SJSA1 (cell line): ENCODE data around the gene RNF145. TPM values are rescaled to one million over a fixed set of nuclear protein-coding genes. Genes with fewer than 3 reads are reported as not detected.
A peak's percentile ranks its signal among the peaks of the same experiment; 100 is the strongest.

Experiments
- DNase-seq, 2 experiments: peaks; one replicate each; pipeline ENCODE4 v3.0.0-alpha.2; 2015 to 2020; ENCODE audit warnings: low spot score in 2 of 2, low read depth in 1 of 2
- H3K27ac ChIP-seq: fragments of 250-450 bp; sonication (Bioruptor Pico); 2 replicates; pipeline ENCODE4 v1.5.1; 2020; ENCODE audit warnings: mild to moderate bottlenecking, moderate library complexity
- H3K27me3 ChIP-seq: fragments of 250-450 bp; sonication (Bioruptor Pico); replicated peaks from 2 replicates; pipeline ENCODE4 v1.5.1; 2020; ENCODE audit warnings: mild to moderate bottlenecking, moderate library complexity
- H3K36me3 ChIP-seq: fragments of 250-450 bp; sonication (Bioruptor Pico); 2 replicates; pipeline ENCODE4 v1.5.1; 2020; ENCODE audit warnings: mild to moderate bottlenecking
- H3K4me1 ChIP-seq: fragments of 250-450 bp; sonication (Bioruptor Pico); replicated peaks from 2 replicates; pipeline ENCODE4 v1.6.1; 2021; ENCODE audit warnings: mild to moderate bottlenecking
- H3K4me3 ChIP-seq: fragments of 250-450 bp; sonication (Bioruptor Pico); 2 replicates; pipeline ENCODE4 v1.5.1; 2020; ENCODE audit warnings: mild to moderate bottlenecking
- H3K9me3 ChIP-seq: fragments of 250-450 bp; sonication (Bioruptor Pico); replicated peaks from 2 replicates; pipeline ENCODE4 v1.5.1; 2020; ENCODE audit warnings: mild to moderate bottlenecking
- total RNA-seq: library from RNA; depleted of rRNA; stranded (reverse); fragments of >200 nt; shearing (Covaris generic); gene quantifications from 2 replicates; pipeline ENCODE4 v1.2.3, GENCODE V29; 2014; rRNA removed

RNF145 gene, protein sequence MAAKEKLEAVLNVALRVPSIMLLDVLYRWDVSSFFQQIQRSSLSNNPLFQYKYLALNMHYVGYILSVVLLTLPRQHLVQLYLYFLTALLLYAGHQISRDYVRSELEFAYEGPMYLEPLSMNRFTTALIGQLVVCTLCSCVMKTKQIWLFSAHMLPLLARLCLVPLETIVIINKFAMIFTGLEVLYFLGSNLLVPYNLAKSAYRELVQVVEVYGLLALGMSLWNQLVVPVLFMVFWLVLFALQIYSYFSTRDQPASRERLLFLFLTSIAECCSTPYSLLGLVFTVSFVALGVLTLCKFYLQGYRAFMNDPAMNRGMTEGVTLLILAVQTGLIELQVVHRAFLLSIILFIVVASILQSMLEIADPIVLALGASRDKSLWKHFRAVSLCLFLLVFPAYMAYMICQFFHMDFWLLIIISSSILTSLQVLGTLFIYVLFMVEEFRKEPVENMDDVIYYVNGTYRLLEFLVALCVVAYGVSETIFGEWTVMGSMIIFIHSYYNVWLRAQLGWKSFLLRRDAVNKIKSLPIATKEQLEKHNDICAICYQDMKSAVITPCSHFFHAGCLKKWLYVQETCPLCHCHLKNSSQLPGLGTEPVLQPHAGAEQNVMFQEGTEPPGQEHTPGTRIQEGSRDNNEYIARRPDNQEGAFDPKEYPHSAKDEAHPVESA
- 141 TPM in 2 replicates for total RNA-seq

DNA sequence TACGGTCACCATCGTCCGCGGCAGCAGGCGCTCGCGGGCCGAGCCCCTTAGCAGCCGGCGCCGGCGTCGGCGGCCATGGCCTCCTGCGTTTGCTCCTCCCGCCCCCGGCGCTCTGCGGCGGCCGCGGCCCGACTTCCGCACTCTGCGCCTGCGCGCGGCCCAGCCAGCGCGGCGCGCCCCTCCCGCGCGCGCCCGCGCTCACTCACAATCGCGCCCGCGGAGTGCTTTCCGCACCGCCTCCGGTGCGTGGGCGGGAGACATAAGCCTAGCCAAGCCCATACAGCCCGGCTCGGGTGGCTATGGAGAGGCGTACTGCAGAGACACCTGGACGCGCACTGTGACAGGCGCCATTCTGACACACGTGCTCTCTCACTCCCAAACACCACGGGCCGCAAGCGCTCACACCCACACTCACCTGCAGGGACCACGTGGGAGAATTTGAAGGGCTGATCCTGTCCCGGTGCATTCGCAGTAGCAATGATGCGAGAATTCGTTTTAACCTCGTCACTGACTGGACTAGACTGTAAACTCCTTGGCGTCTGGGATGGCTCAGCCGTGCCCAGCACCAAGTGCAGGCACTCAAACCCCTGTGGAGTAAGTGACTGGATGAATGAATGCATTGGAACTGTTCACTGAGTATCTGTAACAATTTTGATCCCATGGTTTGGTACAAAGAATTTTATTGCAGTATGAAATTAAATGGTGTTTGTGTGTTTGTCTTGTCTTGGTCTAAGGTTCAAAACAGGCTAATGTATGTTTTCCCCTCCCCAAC, at the start of gene RNF145:
TSS of gene RNF145 (minus strand) at position 116 of the 772 bp plus-strand sequence. CDS start 5,936 bp downstream, outside the sequence.
- Histone ChIP-seq H3K4me3 (peak within 1 kb of the TSS; percentile 88), H3K27ac (peak within 1 kb of the TSS; percentile 89), H3K36me3 (peaks cover 16% of the 10 kb centered on the region), H3K4me1 (peaks cover 33% of the 10 kb centered on the region), H3K9me3 (no peaks in the 10 kb centered on the region), H3K27me3 (no peaks in the 10 kb centered on the region)
- peak; percentile 81 to 86 for DNase-seq

GRCh38 chr5:159258361-159258760, 49.0 kb upstream of the RNF145 start:
- Histone ChIP-seq H3K4me3 (no peak overlapping the region), H3K4me1 (peaks cover 37% of the 10 kb centered on the region), H3K36me3 (peaks cover 6% of the 10 kb centered on the region), H3K27me3 (no peaks in the 10 kb centered on the region), H3K27ac (no peak overlapping the region; the same call in 1 of the 2 replicates), H3K9me3 (no peaks in the 10 kb centered on the region)
- DNase-seq: no peak

DNA sequence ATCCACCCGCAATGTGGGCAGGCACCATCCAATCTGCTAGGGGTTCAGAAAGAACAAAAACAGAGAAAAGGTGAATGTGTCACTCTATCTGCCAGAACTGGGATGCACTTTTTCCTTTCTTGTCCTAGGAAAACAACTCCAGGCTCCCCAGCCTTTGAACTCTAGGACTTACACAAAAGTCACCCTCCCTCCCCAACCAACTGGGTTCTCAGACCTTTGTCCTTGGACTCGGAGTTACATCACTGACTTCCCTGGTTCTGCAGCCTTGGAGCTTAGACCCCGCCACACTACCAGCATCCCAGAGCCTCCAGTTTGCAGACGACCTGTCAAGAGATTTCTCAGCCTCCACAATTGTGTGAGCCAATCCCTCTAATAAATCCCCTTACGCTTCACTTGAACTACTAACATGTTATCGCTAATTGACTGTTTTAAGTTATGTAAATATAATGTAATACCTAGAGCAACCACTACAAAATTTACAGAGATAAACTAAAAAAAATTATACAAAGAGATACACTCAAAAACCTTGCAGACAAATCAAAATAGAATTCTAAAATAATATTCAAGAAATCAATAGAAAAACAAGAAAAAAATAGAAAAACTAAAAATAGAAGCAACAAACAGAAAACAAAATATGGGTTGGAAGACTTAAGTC, 48.4 kb upstream of the RNF145 start:
- Histone ChIP-seq H3K27me3 (no peaks in the 10 kb centered on the region), H3K9me3 (no peaks in the 10 kb centered on the region), H3K36me3 (peaks cover under 1% of the 10 kb centered on the region; the same call in 1 of the 2 replicates), H3K4me3 (no peak overlapping the region), H3K27ac (peak overlapping the region; percentile 50), H3K4me1 (peaks cover 37% of the 10 kb centered on the region)
- no peak for DNase-seq

GRCh38 chr5:159257007-159257406, 47.7 kb upstream of the RNF145 start:
- Histone ChIP-seq H3K27ac (peak overlapping the region; percentile 50), H3K4me1 (peaks cover 31% of the 10 kb centered on the region), H3K9me3 (no peaks in the 10 kb centered on the region), H3K27me3 (no peaks in the 10 kb centered on the region), H3K36me3 (no peaks in the 10 kb centered on the region), H3K4me3 (no peak overlapping the region)
- peak in 1 of 2 experiments; percentile 79 for DNase-seq

- Histone ChIP-seq H3K4me3 (no peak overlapping the region), H3K27me3 (no peaks in the 10 kb centered on the region), H3K4me1 (peaks cover 21% of the 10 kb centered on the region), H3K36me3 (no peaks in the 10 kb centered on the region), H3K9me3 (no peaks in the 10 kb centered on the region), H3K27ac (no peak overlapping the region)
- no peak for DNase-seq
These were observed 42.8 kb upstream of the RNF145 start for GRCh38 chr5:159252195-159252594.

GRCh38 chr5:159249158-159249557, 39.8 kb upstream of the RNF145 start:
- Histone ChIP-seq H3K27ac (no peak overlapping the region), H3K4me1 (peaks cover 6% of the 10 kb centered on the region), H3K4me3 (no peak overlapping the region), H3K27me3 (no peaks in the 10 kb centered on the region), H3K9me3 (no peaks in the 10 kb centered on the region), H3K36me3 (no peaks in the 10 kb centered on the region)
- DNase-seq: no peak

DNA sequence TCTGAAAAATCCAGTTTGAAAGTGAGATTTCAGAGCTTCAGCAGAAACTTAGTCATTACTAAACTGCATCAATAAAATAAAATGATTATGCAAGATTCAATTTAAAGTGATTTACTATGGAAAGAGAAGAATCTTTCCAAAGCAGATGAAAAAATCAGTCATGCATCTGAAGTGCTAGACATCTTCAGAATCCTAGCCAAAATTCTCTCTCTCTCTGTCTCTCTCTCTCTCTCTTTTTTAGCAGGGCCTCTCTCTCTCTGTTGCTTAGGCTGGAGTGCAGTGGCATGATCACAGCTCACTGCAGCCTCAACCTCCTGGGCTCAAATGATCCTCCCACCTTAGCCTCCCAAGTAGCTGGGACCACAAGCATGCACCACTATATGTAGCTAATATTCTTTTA, 35.5 kb upstream of the RNF145 start:
- Histone ChIP-seq H3K36me3 (no peaks in the 10 kb centered on the region), H3K4me3 (no peak overlapping the region), H3K4me1 (peaks cover 42% of the 10 kb centered on the region), H3K9me3 (no peaks in the 10 kb centered on the region), H3K27me3 (no peaks in the 10 kb centered on the region), H3K27ac (no peak overlapping the region)
- DNase-seq: no peak

DNA sequence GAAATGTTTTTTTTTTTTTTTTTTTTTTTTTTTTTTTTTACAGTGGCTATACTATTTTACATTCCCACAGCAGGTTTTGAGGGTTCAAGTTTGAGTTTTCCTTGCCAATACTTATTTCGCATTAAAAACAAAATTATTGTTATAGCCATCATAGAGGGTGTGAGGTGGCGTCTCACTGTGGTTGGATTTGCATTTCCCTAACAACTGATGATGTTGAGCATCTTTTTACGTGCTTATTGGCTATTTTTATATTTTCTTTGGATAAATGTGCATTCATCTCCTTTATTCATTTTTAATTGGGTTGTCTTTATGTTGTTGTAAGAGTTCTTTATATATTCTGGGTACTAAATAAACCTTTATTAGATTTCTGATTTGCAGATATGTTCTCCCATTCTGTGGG, 34.8 kb upstream of the RNF145 start:
- Histone ChIP-seq H3K4me3 (no peak overlapping the region), H3K4me1 (peaks cover 46% of the 10 kb centered on the region), H3K9me3 (no peaks in the 10 kb centered on the region), H3K27me3 (no peaks in the 10 kb centered on the region), H3K36me3 (no peaks in the 10 kb centered on the region), H3K27ac (no peak overlapping the region)
- no peak for DNase-seq

GRCh38 chr5:159243385-159243784, 34.0 kb upstream of the RNF145 start:
- peaks cover 50% of the 10 kb centered on the region for H3K4me1 ChIP-seq
- DNase-seq: no peak
- no peak overlapping the region for H3K4me3 ChIP-seq
- no peaks in the 10 kb centered on the region for H3K27me3 ChIP-seq
- H3K9me3 ChIP-seq: no peaks in the 10 kb centered on the region
- no peaks in the 10 kb centered on the region for H3K36me3 ChIP-seq
- H3K27ac ChIP-seq: peak overlapping the region; percentile 83

GRCh38 chr5:159242656-159243055, 33.3 kb upstream of the RNF145 start:
- Histone ChIP-seq H3K36me3 (no peaks in the 10 kb centered on the region), H3K9me3 (no peaks in the 10 kb centered on the region), H3K4me1 (peaks cover 50% of the 10 kb centered on the region), H3K27ac (peak overlapping the region; percentile 83), H3K4me3 (no peak overlapping the region), H3K27me3 (no peaks in the 10 kb centered on the region)
- peak in 1 of 2 experiments; percentile 85 for DNase-seq

DNA sequence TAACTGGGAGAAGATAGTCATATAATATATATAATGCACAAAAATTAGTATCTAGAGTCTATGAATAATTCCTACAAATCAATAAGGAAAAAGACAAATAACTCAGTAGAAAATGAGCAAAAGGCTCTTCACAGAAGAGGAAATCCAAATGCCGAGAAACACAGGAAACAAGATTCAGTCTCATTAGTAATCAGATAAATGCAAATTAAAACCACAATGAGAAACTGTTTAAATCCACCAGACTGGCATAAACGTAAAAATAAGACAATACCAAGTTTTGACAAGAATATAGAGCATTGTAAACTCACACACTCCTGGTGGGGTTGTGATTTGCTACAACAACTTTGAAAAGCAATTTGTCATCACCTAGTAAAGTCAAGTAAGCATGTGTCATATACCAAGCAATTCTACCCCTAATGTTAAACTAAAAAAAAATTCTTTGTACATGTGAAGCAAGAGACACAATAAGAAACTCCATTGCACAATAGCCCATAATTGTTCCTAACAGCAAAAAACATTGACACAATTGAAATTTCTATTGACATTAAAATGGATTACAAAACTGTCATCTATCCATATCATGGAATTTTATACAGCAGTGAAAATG, 32.7 kb upstream of the RNF145 start:
- DNase-seq: peak in 1 of 2 experiments; percentile 63
- Histone ChIP-seq H3K4me1 (peaks cover 50% of the 10 kb centered on the region), H3K36me3 (no peaks in the 10 kb centered on the region), H3K4me3 (no peak overlapping the region), H3K27me3 (no peaks in the 10 kb centered on the region), H3K9me3 (no peaks in the 10 kb centered on the region), H3K27ac (peak overlapping the region; percentile 83)

DNA sequence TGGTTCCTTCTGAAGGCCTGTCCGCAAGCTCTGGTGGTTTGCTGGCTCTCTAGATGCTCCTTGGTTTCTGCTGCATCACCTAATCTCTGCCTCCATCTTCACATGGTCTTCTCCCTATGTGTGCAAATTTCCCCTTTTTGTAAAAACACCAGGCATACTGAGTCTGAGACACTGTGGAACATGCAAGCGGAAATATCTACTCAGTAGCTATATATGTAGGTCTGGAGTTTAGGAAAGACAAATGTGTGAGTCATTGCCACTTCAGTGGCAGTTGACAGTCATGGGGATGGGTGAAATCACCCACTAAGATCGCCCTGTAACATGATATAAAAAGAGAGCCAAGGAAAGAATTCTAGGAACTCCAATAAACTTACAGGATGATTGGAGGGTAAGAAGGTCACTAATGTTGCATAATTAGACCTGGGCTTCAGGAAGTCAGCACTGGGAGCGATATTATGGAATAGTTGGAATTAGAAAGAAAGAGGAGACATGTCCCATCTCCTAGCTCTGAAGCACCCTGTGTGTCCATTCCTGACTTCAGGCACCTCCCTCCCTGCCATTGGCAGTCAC, 31.0 kb upstream of the RNF145 start:
- Histone ChIP-seq H3K9me3 (no peaks in the 10 kb centered on the region), H3K36me3 (no peaks in the 10 kb centered on the region), H3K4me3 (no peak overlapping the region), H3K4me1 (peaks cover 50% of the 10 kb centered on the region), H3K27ac (peak overlapping the region; percentile 83), H3K27me3 (no peaks in the 10 kb centered on the region)
- peak; percentile 87 to 98 for DNase-seq
